ENCODE measurements around the gene USPL1.
"Not testable (repeated sequence)": the region's sequence is repeated elsewhere in the genome, so short reads cannot be mapped to it uniquely, and the experiment has no call there.

Gene USPL1

GRCh38 chr13:30617315-30618185, at the start of gene USPL1:
Gene USPL1 (plus strand): TSS chr13:30617920. CDS start chr13:30621141, 3,221 bp downstream.
- DNase-seq (ENCODE audit: low read depth, low spot score): peak; percentile 98
- peak within 1 kb of the TSS; percentile 97 for H3K27ac ChIP-seq

DNA sequence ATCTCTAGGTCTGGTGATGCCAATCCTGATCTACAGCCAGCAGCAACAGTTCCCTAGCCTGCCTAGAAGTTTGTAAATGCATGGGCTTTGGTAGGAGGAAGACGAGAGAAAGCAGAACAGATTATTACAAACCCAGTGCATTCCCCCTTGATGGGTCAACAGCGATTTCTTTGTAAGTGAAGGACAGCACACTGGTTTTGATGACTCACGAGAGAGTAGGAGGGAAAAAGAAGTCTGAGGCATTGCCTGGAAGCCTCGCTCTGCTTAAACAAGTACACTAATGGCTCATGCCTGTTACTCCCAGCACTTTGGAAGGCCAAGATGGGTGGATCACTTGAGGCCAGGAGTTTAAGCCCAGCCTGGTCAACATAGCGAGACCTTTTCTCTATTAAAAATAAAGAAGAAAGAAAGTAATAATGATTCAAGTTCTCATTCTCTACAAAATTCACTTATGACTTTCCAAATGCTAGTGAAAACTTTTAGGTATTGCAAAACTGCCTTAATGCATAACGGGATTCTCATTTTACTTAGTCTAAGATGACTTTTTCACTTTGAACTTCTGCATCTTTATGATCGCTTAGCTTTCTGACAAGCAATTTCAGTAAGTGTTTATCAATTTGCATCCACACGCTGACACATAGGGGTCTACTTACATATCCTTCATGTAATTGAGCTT, 47.7 kb upstream of the USPL1 start:
- peak; percentile 83 for DNase-seq (ENCODE audit: low read depth, low spot score)
- H3K27ac ChIP-seq: peak overlapping the region; percentile 48

DNA sequence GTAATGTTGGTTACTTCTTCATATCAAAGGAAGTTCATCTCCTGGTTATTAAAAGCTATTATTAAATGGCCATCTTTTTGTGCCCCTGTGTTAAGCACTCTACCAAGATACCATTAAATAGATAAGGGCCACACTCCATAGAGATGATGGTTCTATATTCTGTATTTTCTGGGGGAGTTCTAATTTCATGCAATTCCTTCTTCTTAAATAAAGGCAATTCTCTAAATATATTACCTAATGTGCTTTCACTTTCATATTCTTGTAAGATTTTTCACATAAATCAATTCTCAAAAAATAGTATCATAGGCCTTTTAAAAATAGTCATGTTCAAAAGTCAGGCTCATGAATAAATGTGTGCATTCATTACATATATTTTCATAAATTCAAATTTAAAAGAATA, 47.0 kb upstream of the USPL1 start:
- no peak for DNase-seq (ENCODE audit: low read depth, low spot score)
- H3K27ac ChIP-seq: no peak overlapping the region

- no peak for DNase-seq (ENCODE audit: low read depth, low spot score)
- H3K27ac ChIP-seq: peak overlapping the region; percentile 1
Observed at GRCh38 chr13:30572859-30573275, 44.9 kb upstream of the USPL1 start.

GRCh38 chr13:30576528-30576927, 41.2 kb upstream of the USPL1 start:
- DNase-seq (ENCODE audit: low read depth, low spot score): peak; percentile 24

GRCh38 chr13:30577401-30577852, 40.3 kb upstream of the USPL1 start:
- DNase-seq (ENCODE audit: low read depth, low spot score): peak; percentile 83
- no peak overlapping the region for H3K27ac ChIP-seq

More at GRCh38 chr13:30576528-30576927, 41.2 kb upstream of the USPL1 start:
- H3K27ac ChIP-seq: no peak overlapping the region

DNA sequence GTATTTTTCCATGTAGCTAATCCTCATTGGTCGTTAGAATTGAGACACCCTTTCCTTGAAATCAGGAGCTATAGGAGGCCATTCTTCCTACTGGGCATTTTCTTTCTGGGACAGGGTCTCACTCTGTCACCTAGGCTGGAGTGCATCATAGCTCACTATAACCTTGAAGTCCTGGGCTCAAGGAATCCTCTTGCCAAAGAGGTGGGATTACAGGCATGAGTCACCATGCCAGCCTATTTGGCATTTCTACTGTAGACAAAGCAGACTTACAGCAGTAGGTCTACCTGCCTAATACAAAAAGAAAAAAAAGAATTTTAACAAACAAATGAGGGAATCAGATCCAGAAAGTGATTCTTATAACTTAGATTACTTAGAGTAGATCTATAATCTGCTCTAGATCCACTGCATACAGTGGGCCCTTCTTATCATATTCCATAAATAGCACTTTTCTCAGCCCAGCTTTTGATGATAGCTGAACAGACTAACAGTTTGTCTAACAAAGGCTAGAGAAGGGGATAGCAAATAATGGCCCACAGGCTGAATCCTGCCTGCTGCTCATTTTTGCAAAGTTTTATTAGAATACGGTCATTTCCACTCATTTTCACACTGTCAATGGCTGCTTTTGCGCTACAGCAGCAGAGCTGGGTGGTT, 36.7 kb upstream of the USPL1 start:
- no peak for DNase-seq (ENCODE audit: low read depth, low spot score)
- no peak overlapping the region for H3K27ac ChIP-seq

DNA sequence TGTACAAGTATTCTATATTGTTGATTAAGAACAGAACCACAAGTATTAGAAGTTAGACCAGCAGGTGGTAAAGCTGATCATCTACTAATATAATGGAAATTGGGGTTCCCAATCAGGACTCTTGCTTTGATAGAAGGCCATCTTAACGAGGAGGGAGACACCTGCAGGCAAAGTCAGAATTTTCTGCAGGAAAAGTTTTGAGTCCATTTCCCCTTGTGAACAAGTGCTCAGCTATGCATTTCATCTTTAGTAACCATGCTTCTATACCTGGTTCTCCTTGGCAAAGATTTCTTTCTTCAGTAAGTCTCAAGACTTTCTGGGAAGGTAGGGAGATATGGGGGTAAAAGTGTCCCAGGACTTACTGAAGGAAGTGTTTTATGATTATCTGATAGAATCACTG, 36.1 kb upstream of the USPL1 start:
- DNase-seq (ENCODE audit: low read depth, low spot score): no peak

GRCh38 chr13:30584051-30584731, 33.5 kb upstream of the USPL1 start:
- no peak overlapping the region for H3K27ac ChIP-seq
- no peak for DNase-seq (ENCODE audit: low read depth, low spot score)

More for the DNA sequence above, 36.1 kb upstream of the USPL1 start:
- H3K27ac ChIP-seq: no peak overlapping the region

- peak; percentile 16 for DNase-seq (ENCODE audit: low read depth, low spot score)
- H3K27ac ChIP-seq: peak overlapping the region; percentile 74
Observed at GRCh38 chr13:30585748-30586262, 31.9 kb upstream of the USPL1 start.

DNA sequence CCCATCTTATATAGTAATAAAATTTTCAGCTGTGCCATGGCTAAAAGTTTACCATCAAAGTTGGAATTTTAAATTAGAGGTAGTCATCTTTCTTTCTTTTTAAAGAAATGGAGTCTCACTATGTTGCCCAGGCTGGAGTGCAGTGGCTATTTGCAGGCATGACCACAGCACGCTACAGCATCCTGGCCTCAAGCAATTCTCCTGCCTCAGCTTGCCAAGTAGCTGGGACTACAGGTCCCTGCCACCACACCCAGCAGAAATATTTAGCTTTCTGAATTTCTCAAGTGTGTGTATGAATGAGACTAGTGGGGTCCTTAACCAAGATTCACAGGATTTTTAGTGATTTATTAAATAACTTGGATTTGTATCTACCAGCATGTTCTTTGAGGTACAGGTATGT, 30.5 kb upstream of the USPL1 start:
- peak overlapping the region; percentile 74 for H3K27ac ChIP-seq
- DNase-seq (ENCODE audit: low read depth, low spot score): no peak

GRCh38 chr13:30587739-30588138, 30.0 kb upstream of the USPL1 start:
- no peak for DNase-seq (ENCODE audit: low read depth, low spot score)
- H3K27ac ChIP-seq: peak overlapping the region; percentile 74

GRCh38 chr13:30593001-30593400, 24.7 kb upstream of the USPL1 start:
- no peak for DNase-seq (ENCODE audit: low read depth, low spot score)
- no peak overlapping the region for H3K27ac ChIP-seq

- no peak for DNase-seq (ENCODE audit: low read depth, low spot score)
- no peak overlapping the region for H3K27ac ChIP-seq
Observed at GRCh38 chr13:30600496-30600895, 17.2 kb upstream of the USPL1 start.

GRCh38 chr13:30601836-30602235, 15.9 kb upstream of the USPL1 start:
- DNase-seq (ENCODE audit: low read depth, low spot score): no peak
- H3K27ac ChIP-seq: no peak overlapping the region

- no peak for DNase-seq (ENCODE audit: low read depth, low spot score)
- no peak overlapping the region for H3K27ac ChIP-seq
Observed at GRCh38 chr13:30605052-30605451, 12.7 kb upstream of the USPL1 start.

DNA sequence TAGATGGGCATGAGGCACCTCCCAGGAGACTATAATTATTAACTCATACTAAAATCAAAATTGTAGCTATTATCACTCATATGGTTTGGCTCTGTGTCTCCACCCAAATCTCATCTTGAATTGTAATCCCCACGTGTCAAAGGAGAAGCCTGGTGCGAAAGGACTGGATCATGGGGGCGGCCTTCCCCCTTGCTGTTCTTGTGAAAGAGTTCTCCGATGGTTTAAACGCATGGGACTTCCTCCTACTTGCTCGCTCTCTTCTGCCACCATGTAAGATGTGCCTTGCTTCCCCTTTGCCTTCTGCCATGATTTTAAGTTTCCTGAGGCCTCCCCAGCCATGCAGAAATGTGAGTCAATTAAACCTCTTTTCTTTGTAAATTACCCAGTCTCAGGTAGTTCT, 10.5 kb upstream of the USPL1 start:
- H3K27ac ChIP-seq; DNase-seq (ENCODE audit: low read depth, low spot score): not testable (repeated sequence)

DNA sequence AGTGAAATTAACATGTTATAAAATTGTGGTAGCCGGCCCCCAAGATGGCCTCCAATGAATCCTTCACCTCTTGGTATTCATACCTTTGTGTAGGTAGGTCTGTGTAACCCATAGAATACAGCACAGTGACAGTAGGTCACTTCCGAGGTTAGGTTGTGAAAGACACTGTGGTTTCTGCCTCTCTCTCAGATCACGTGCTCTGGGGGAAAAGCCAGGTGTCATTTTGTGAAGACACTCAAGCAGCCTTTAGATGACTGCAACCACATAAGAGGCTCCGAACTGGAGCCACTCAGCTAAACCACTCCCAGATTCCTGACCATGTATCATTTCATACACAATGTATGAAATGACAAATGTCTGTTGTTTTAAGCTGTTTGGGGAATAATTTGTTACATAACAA, 9.8 kb upstream of the USPL1 start:
- DNase-seq (ENCODE audit: low read depth, low spot score): no peak
- H3K27ac ChIP-seq: peak overlapping the region; percentile 9

GRCh38 chr13:30608364-30608763, 9.4 kb upstream of the USPL1 start:
- DNase-seq (ENCODE audit: low read depth, low spot score): no peak
- H3K27ac ChIP-seq: peak overlapping the region; percentile 9

GRCh38 chr13:30610311-30610710, 7.4 kb upstream of the USPL1 start:
- no peak for DNase-seq (ENCODE audit: low read depth, low spot score)
- H3K27ac ChIP-seq: no peak overlapping the region
